Posterior vena cava (tissue), 2 donors: Measurements from ENCODE around the gene GPR152. TPM values are rescaled to one million over a fixed set of nuclear protein-coding genes. Genes with fewer than 3 reads are reported as not detected.
A peak's percentile ranks its signal among the peaks of the same experiment; 100 is the strongest.

Experiments used
- DNase-seq: peaks from one replicate; pipeline ENCODE4 v3.0.0-alpha.2; 2020; ENCODE audit warnings: low spot score
- intact Hi-C, 2 donors: fragments of 100-400 bp; cut with DNase I; formaldehyde crosslinking; loops; one replicate each; pipeline versions ENCODE4 v1.14.1 to v1.14.2; 2022 to 2023
- long read RNA-seq, 2 donors: library from polyadenylated mRNA; unstranded; transcript quantifications; one replicate each; pipeline ENCODE4 v2.0.0, GENCODE V29; 2020 to 2021
- total RNA-seq, 2 donors: library from RNA; stranded (reverse); fragmentation: NEBNext Ultra II Directional; extraction: Animal tissue kit (Norgen Biotek cat#: 25700); gene quantifications; one replicate each; pipeline ENCODE4 v1.2.1, GENCODE V29; 2021
- donor health status: DM: yes; HTN: yes; CAD: no.
- donor health status: DM: yes; HTN: yes; CAD: no.

The GPR152 gene, protein sequence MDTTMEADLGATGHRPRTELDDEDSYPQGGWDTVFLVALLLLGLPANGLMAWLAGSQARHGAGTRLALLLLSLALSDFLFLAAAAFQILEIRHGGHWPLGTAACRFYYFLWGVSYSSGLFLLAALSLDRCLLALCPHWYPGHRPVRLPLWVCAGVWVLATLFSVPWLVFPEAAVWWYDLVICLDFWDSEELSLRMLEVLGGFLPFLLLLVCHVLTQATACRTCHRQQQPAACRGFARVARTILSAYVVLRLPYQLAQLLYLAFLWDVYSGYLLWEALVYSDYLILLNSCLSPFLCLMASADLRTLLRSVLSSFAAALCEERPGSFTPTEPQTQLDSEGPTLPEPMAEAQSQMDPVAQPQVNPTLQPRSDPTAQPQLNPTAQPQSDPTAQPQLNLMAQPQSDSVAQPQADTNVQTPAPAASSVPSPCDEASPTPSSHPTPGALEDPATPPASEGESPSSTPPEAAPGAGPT
- total RNA-seq = not detected
- long read RNA-seq, donor 1 = 0 reads
- long read RNA-seq, donor 2 = 0 reads

GRCh38 chr11:67452141-67452952 lies at the start of gene GPR152:
GPR152 (minus strand) TSS chr11:67452729; CDS start chr11:67452724, 5 bp downstream.
- no peak for DNase-seq
- intact Hi-C loops = no loop called here

DNA sequence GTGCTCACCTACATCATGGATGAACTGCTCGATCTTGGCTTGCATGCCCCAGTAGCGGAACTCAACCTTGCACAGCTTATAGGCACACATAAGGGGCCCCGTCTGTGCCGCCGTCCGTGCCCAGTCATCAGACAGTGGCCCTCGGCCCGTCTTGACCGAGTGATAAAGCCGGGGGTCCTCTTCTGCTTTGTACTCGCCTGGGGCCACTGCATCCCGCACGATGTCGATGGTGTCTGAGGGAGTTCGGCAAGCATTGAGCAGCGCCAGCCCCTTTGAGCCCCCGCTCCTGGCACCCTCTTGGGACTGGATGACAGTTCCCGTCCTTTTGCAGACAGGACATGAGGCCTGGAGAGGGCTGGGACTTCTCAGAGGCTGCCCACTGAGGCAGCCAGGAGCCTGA lies 49.3 kb upstream of the GPR152 start:
- DNase-seq = no peak
- intact Hi-C loops = loop anchor here in 1 of 2 donors (10.0 kb wide), 1 partner anchor 97 kb away; the partner anchor contains the start of genes PPP1CA and TBC1D10C

DNA sequence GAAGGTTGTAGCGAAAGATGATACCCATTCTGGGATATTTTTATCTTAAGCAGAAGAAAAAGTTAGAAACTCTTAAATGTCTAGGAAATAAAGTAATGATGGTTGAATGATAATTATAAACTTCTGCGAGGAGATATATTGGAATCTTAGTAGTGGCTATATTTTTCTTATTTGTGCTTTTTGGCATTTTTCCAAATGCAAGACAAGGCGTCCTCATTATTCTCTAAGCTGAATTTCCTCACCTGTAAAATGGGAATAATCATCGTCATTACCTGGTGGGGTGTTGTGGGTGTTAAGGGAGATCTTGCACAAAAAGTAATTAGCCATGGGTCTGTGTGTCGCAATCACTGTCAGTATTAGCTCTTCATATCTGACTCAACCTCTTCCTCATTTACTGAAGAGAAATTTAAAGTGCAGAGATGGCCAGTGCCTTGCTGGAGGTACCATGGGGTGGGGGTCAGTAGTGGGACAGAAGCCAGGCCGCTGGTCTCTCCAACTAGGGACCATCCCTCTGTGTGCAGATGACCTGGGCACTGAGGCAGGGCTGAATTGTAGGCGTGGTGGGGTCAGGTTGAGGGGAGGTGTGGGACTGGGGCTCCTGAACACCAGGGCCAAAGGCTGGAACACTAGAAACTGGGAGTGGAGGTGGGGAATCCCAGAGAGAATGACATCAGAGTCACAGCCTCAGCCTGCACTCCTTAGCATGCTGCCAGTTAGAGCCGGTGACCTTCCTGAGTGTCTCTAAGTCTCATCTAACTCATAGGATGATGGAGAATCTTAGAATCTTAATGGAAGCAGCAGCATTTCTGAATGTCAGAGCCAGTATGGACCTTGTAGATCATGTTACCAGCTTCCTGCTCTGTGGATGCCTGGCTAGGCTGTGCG lies 48.5 kb upstream of the GPR152 start:
- no peak for DNase-seq
- intact Hi-C loops = loop anchor here in 1 of 2 donors (10.0 kb wide), 1 partner anchor 96 kb away; the partner anchor contains the start of genes PPP1CA and TBC1D10C

DNA sequence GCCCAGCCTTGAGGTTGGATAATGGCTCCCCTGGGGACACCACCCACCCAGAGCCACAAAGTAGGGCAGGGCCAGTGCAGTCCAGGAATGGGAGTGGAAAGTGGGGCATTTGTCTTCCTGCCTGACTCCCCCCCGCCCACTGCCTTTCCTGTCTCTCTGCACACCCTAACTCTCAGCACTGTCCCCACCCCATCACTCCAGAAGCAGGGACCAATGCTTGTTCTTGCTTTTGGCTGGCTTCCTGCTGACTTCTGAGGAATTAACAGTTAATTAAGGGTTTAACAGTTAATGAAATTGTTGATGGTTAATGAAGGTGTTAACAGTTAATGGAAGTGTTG lies 47.9 kb upstream of the GPR152 start:
- intact Hi-C loops = loop anchor here in 1 of 2 donors (10.0 kb wide), 1 partner anchor 96 kb away; the partner anchor contains the start of genes PPP1CA and TBC1D10C

GRCh38 chr11:67499808-67500483 lies 47.4 kb upstream of the GPR152 start:
- intact Hi-C loops = loop anchor here in 1 of 2 donors (10.0 kb wide), 1 partner anchor 95 kb away; the partner anchor contains the start of genes PPP1CA and TBC1D10C
- DNase-seq = no peak

More for the DNA sequence above, 47.9 kb upstream of the GPR152 start:
- no peak for DNase-seq

DNA sequence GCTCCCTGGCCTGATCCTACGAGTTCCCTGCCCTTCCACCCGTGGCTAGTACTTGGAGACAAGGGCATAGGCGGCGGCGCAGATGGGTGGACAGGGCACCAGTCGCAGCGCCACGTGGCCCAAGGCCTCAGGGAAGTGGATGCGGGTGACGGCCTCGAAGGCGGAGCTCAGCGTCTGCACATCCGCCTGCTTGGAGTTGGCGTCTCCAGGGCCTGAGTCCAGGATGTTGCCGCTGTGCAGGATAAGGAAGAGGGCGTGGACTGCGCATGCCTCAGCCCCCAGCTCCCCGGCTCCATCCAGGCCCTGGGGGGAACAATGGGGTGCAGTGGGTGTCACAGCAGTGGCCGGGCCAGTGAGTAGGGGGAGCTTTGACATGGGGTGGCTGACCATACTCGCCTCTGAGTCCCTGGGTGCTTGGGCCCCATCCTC lies 46.0 kb upstream of the GPR152 start:
- intact Hi-C loops = no loop called here
- DNase-seq = peak; percentile 81

- no peak for DNase-seq
- intact Hi-C loops = no loop called here
Measured at GRCh38 chr11:67497656-67498291, 45.2 kb upstream of the GPR152 start.

GRCh38 chr11:67496113-67496512 lies 43.6 kb upstream of the GPR152 start:
- intact Hi-C loops = no loop called here
- DNase-seq = no peak

DNA sequence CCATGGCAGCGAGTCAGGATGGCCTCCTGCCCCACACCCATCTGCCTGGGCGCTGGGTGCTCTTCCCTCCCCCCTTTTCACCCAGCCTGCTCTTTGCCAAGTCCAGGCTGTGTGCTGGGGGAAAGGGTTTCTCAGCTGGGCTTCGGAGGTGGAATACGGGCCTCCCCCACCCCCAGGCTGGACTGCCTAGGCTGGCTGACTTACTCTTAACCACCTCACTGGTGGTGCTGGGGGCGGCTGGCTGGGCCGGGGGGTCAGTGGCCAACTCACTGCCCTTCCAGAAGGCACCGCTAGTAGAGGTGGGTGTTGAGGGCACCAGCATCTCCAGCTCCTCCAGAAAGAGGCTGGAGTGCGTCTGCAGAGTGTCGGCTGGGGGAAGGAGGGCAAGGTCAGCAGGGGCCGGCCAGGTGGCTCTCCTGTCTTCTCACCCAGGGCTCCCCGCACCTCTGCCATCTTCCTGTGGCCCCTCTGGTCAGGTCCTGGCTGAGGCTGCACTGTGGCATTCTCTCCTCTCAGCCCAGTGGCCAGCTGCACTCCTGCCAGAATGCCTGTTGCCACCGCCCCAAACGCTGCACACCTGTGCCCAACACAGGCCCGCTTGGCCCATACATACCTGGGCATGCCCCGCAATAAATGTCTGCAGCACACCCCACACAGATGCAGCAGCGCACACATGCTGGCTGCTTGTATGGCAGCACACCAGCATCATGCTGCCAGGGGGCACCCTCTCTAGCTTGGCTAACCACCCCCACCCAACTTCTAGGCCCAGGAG lies 42.9 kb upstream of the GPR152 start:
- DNase-seq = no peak
- intact Hi-C loops = no loop called here

GRCh38 chr11:67494371-67495233 lies 42.1 kb upstream of the GPR152 start:
- intact Hi-C loops = no loop called here
- DNase-seq = no peak

GRCh38 chr11:67493548-67494370 lies 41.2 kb upstream of the GPR152 start:
- no peak for DNase-seq
- intact Hi-C loops = no loop called here

GRCh38 chr11:67492801-67493547 lies 40.4 kb upstream of the GPR152 start:
- intact Hi-C loops = no loop called here
- DNase-seq = no peak

DNA sequence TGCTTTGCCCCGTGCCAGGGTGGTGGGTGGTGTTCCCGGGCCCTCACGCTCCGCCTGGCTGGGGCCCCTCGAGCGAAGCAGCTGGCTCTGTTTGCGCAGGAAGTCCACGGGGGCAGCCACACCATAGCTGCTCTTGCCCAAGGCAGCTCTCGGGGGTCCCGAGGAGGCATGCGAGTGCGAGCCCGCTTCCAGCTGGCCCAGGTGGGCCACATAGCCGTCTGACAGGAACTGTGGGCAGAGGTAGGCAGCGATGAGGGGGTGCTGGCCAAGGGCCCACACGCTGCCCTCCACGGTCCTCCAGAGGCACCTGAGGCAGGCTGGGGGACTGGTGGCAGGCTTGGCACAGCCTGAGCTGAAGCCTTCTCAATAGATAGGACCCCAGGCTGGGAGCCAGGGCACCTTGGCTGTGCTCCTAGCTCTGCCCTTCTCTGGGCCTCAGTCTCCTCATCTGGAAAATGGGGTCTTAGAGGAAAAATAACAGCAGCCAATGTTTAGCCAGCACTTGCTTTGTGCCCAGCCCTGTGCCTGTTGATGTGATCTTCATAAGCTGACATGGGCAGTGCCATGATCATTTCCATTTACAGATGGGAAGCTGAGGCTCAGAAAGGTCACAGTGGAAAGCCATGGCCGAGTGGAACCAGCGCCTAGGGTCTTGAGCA lies 39.7 kb upstream of the GPR152 start:
- intact Hi-C loops = no loop called here
- no peak for DNase-seq
